BE2C (cell line): ENCODE results near the gene ASCL5.

ENCODE experiments used
- DNase-seq: peaks from one replicate; pipeline ENCODE4 v3.0.0-alpha.2; 2020
- H3K27me3 ChIP-seq: fragments of 250-450 bp; sonication (Bioruptor Pico); 2 replicates; pipeline ENCODE4 v1.5.1; 2020; ENCODE audit warnings: mild to moderate bottlenecking
- H3K36me3 ChIP-seq: fragments of 250-450 bp; sonication (Bioruptor Pico); 2 replicates; pipeline ENCODE4 v1.5.1; 2020; ENCODE audit warnings: mild to moderate bottlenecking
- H3K4me1 ChIP-seq: fragments of 250-450 bp; sonication (Bioruptor Pico); 2 replicates; pipeline ENCODE4 v1.5.1; 2020
- H3K4me3 ChIP-seq: 2 replicates; pipeline ENCODE4 v1.5.1; 2011; ENCODE audit warnings: low read depth, low read length
- H3K9me3 ChIP-seq: fragments of 250-450 bp; sonication (Bioruptor Pico); 2 replicates; pipeline ENCODE4 v1.5.1; 2020
- TF ChIP-seq, protein P1 (sequence below): IDR thresholded peaks from 2 replicates; pipeline ENCODE4 v1.5.1; 2012; ENCODE audit warnings: mild to moderate bottlenecking, low read depth, low read length

Gene ASCL5

GRCh38 chr1:201146626-201147390 is 19.8 kb upstream of the ASCL5 start:
- peaks cover 68% of the 10 kb centered on the region for H3K36me3 ChIP-seq
- no peak overlapping the region for H3K4me3 ChIP-seq
- no peaks in the 10 kb centered on the region for H3K27me3 ChIP-seq
- no peak for DNase-seq
- TF ChIP-seq, protein P1, sequence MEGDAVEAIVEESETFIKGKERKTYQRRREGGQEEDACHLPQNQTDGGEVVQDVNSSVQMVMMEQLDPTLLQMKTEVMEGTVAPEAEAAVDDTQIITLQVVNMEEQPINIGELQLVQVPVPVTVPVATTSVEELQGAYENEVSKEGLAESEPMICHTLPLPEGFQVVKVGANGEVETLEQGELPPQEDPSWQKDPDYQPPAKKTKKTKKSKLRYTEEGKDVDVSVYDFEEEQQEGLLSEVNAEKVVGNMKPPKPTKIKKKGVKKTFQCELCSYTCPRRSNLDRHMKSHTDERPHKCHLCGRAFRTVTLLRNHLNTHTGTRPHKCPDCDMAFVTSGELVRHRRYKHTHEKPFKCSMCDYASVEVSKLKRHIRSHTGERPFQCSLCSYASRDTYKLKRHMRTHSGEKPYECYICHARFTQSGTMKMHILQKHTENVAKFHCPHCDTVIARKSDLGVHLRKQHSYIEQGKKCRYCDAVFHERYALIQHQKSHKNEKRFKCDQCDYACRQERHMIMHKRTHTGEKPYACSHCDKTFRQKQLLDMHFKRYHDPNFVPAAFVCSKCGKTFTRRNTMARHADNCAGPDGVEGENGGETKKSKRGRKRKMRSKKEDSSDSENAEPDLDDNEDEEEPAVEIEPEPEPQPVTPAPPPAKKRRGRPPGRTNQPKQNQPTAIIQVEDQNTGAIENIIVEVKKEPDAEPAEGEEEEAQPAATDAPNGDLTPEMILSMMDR, result no peak
- no peaks in the 10 kb centered on the region for H3K4me1 ChIP-seq
- no peaks in the 10 kb centered on the region for H3K9me3 ChIP-seq

DNA sequence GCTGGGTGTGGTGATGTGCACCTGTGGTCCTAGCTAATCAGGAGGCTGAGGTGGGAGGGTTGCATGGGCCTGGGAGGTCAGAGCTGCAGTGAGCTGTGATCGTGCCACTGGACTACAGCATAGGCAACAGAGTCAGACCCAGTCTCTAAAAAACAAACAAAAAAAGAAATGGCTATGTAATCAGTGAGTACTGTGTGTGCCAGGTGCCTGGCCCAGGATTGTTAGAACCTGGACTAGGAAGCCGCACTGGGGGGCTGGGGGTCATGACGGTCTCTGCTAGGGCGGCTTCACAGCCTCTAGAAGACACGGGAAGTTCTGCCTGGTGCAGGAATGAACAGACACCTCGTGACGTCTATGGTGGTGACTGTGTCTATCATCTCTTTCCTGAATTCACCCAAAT is 18.8 kb upstream of the ASCL5 start:
- H3K27me3 ChIP-seq, result no peaks in the 10 kb centered on the region
- no peak overlapping the region for H3K4me3 ChIP-seq
- no peaks in the 10 kb centered on the region for H3K4me1 ChIP-seq
- no peaks in the 10 kb centered on the region for H3K9me3 ChIP-seq
- H3K36me3 ChIP-seq, result peaks cover 67% of the 10 kb centered on the region
- TF ChIP-seq, protein P1, result no peak
- no peak for DNase-seq

GRCh38 chr1:201145132-201145531 is 18.1 kb upstream of the ASCL5 start:
- TF ChIP-seq, protein P1, result no peak
- no peaks in the 10 kb centered on the region for H3K4me1 ChIP-seq
- H3K9me3 ChIP-seq, result no peaks in the 10 kb centered on the region
- peaks cover 73% of the 10 kb centered on the region for H3K36me3 ChIP-seq
- no peaks in the 10 kb centered on the region for H3K27me3 ChIP-seq
- DNase-seq, result no peak
- H3K4me3 ChIP-seq, result no peak overlapping the region

GRCh38 chr1:201144701-201145100 is 17.7 kb upstream of the ASCL5 start:
- no peaks in the 10 kb centered on the region for H3K27me3 ChIP-seq
- TF ChIP-seq, protein P1, result no peak
- H3K36me3 ChIP-seq, result peaks cover 78% of the 10 kb centered on the region
- no peaks in the 10 kb centered on the region for H3K9me3 ChIP-seq
- no peak overlapping the region for H3K4me3 ChIP-seq
- H3K4me1 ChIP-seq, result no peaks in the 10 kb centered on the region; the same call in 1 of the 2 replicates
- no peak for DNase-seq

GRCh38 chr1:201143726-201144635 is 17.0 kb upstream of the ASCL5 start:
- Histone ChIP-seq H3K9me3 (no peaks in the 10 kb centered on the region), H3K27me3 (no peaks in the 10 kb centered on the region), H3K4me3 (no peak overlapping the region), H3K4me1 (no peaks in the 10 kb centered on the region; the same call in 1 of the 2 replicates), H3K36me3 (peaks cover 78% of the 10 kb centered on the region)
- DNase-seq, result no peak
- TF ChIP-seq, protein P1, result no peak
